Hepatocyte (in vitro differentiated cells): ENCODE results near the gene THOP1. TPM values are rescaled to one million over a fixed set of nuclear protein-coding genes. Genes with fewer than 3 reads are reported as not detected.

Experiments used
- DNase-seq: peaks from one replicate; pipeline ENCODE4 v3.0.0-alpha.2; 2016; ENCODE audit warnings: low spot score
- H2AFZ ChIP-seq: fragments of 200-600 bp; sonication (generic); 2 replicates; pipeline ENCODE4 v1.6.0; 2016; ENCODE audit warnings: antibody characterized with exemption, mild to moderate bottlenecking
- H3K27ac ChIP-seq: fragments of 200-600 bp; sonication (generic); 2 replicates; pipeline ENCODE4 v1.5.1; 2016; ENCODE audit warnings: mild to moderate bottlenecking
- H3K27me3 ChIP-seq: fragments of 200-600 bp; sonication (generic); 2 replicates; pipeline ENCODE4 v1.6.1; 2016
- H3K36me3 ChIP-seq: fragments of 200-600 bp; sonication (generic); replicated peaks from 2 replicates; pipeline ENCODE4 v1.5.1; 2016; ENCODE audit warnings: low read depth; ENCODE audit not compliant: insufficient read depth
- H3K4me1 ChIP-seq: fragments of 200-600 bp; sonication (generic); 2 replicates; pipeline ENCODE4 v1.5.1; 2016; ENCODE audit warnings: mild to moderate bottlenecking, moderate library complexity; ENCODE audit not compliant: insufficient read depth
- H3K4me2 ChIP-seq: fragments of 200-600 bp; sonication (generic); 2 replicates; pipeline ENCODE4 v1.6.0; 2016
- H3K4me3 ChIP-seq: fragments of 200-600 bp; sonication (generic); 2 replicates; pipeline ENCODE4 v1.5.1; 2016; ENCODE audit warnings: mild to moderate bottlenecking
- H3K79me2 ChIP-seq: fragments of 200-600 bp; sonication (generic); 2 replicates; pipeline ENCODE4 v1.6.0; 2017; ENCODE audit warnings: mild to moderate bottlenecking
- H3K9me2 ChIP-seq: fragments of 200-600 bp; sonication (generic); replicated peaks from 2 replicates; pipeline ENCODE4 v1.6.0; 2017; ENCODE audit warnings: mild to moderate bottlenecking; ENCODE audit not compliant: insufficient read depth
- H3K9me3 ChIP-seq: fragments of 200-600 bp; sonication (generic); 2 replicates; pipeline ENCODE4 v1.5.1; 2016; ENCODE audit warnings: low read depth, mild to moderate bottlenecking
- H4K20me1 ChIP-seq: fragments of 200-600 bp; sonication (generic); 2 replicates; pipeline ENCODE4 v1.6.0; 2016; ENCODE audit warnings: mild to moderate bottlenecking; ENCODE audit not compliant: insufficient read depth, poor library complexity, severe bottlenecking
- EZH2 ChIP-seq: fragments of 200-600 bp; sonication (generic); IDR thresholded peaks from 2 replicates; pipeline ENCODE4 v1.6.1; 2016; ENCODE audit warnings: antibody characterized with exemption, mild to moderate bottlenecking, borderline replicate concordance
- EZH2phosphoT487 ChIP-seq: fragments of 200-600 bp; sonication (generic); IDR thresholded peaks from one replicate; pipeline ENCODE4 v1.6.1; 2018; ENCODE audit warnings: antibody characterized with exemption, mild to moderate bottlenecking, low read depth, moderate library complexity; ENCODE audit not compliant: unreplicated experiment, severe bottlenecking
- WGBS: methylation state at CpG from one replicate; pipeline ENCODE4 v1.1.6; 2016; ENCODE audit warnings: low lambda C conversion rate; ENCODE audit errors: missing lambda C conversion rate; 5-methylcytosine and 5-hydroxymethylcytosine counted together
- polyA plus RNA-seq: library from polyadenylated mRNA; unstranded; fragments of >200 nt; fragmentation: Nextera tagmentation; extraction: Ambion mirVana; gene quantifications from 2 replicates; pipeline ENCODE4 v1.2.1, GENCODE V29; 2016
- total RNA-seq: library from RNA; depleted of rRNA; stranded (reverse); fragments of >200 nt; gene quantifications from 2 replicates; pipeline ENCODE4 v1.2.3, GENCODE V29; 2014
- TF ChIP-seq, protein P1 (sequence below): fragments of 200-600 bp; sonication (generic); IDR thresholded peaks from 2 replicates; pipeline ENCODE4 v1.5.1; 2016; ENCODE audit warnings: antibody characterized with exemption, mild to moderate bottlenecking; ENCODE audit not compliant: poor library complexity

THOP1 gene
- total and polyA plus RNA-seq, 2 experiments from 2014 or later, result 61.4 to 64.3 TPM

DNA sequence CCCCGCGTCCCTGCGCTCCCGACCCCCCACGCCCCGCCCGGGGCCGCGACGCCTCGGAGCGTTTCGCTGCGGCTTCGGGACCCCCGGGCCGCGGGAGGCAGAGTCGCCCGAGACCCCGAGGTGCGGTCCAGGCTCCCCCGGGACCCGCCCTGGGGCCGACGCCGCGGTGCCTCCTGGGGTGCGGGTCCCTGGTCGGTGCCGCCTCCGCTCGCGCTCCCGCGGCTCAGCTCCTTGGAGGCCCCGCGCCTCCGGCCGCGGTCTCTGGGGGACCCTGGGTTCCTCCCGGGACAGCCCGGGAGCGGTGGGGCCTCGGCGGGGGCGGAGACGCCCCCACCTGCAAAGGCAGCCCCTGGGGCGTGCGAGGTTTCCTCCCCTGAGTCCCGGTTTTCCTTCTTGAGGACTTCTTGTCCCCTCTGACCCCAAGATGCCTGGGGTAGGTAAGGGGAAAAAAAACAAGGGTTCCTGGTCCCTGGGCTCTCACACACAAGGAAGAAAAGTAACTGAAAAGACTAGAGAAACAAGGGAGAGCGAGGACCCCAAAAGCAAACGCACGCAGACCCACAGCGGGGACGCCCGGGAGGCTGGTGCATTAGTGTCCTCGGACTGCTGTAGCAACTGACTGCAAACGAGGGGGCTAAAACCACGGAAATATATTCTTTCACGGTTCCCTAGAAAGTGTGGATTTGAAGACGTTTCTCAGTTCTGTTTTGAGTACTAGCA is 56.7 kb downstream of the THOP1 start:
- 5% methylated on average over 39 of the region's 62 CpGs for WGBS
- Histone ChIP-seq H2AFZ (peak overlapping the region; percentile 47), H3K27ac (peak overlapping the region; percentile 76)

DNA sequence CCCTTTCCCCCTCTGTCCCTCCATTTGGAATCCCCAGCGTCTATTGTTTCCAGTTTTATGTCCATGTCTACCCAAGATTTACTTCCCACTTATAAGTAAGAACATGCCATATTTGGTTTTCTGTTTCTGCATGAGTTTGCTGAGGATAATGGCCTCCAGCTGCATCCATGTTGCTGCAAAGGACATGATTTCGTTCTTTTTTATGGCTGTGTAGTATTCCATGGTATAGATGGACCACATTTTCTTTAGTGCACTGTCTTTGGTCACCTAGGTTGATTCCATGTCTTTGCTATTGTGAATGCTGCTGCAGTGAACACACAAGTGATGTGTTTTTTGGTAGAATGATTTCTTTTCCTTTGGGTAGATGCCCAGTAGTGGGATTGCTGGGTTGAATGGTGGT is 59.8 kb downstream of the THOP1 start:
- H3K9me2 ChIP-seq, result no peaks in the 10 kb centered on the region
- H2AFZ ChIP-seq, result no peak overlapping the region
- no peak overlapping the region for H3K27ac ChIP-seq
- no peak for TF ChIP-seq EZH2phosphoT487
- TF ChIP-seq EZH2, result no peak
- TF ChIP-seq, protein P1, sequence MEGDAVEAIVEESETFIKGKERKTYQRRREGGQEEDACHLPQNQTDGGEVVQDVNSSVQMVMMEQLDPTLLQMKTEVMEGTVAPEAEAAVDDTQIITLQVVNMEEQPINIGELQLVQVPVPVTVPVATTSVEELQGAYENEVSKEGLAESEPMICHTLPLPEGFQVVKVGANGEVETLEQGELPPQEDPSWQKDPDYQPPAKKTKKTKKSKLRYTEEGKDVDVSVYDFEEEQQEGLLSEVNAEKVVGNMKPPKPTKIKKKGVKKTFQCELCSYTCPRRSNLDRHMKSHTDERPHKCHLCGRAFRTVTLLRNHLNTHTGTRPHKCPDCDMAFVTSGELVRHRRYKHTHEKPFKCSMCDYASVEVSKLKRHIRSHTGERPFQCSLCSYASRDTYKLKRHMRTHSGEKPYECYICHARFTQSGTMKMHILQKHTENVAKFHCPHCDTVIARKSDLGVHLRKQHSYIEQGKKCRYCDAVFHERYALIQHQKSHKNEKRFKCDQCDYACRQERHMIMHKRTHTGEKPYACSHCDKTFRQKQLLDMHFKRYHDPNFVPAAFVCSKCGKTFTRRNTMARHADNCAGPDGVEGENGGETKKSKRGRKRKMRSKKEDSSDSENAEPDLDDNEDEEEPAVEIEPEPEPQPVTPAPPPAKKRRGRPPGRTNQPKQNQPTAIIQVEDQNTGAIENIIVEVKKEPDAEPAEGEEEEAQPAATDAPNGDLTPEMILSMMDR, result no peak
- no peaks in the 10 kb centered on the region for H3K36me3 ChIP-seq
- WGBS, result 100% methylated on average over 2 of the region's 2 CpGs
- no peak overlapping the region for H3K4me3 ChIP-seq
- H3K27me3 ChIP-seq, result no peaks in the 10 kb centered on the region
- no peak for DNase-seq
- peaks cover 6% of the 10 kb centered on the region for H3K4me1 ChIP-seq
- no peak overlapping the region for H3K4me2 ChIP-seq
- H3K79me2 ChIP-seq, result peaks cover 67% of the 10 kb centered on the region
- H3K9me3 ChIP-seq, result no peaks in the 10 kb centered on the region
- H4K20me1 ChIP-seq, result no peaks in the 10 kb centered on the region

More for the DNA sequence above, 56.7 kb downstream of the THOP1 start:
- Histone ChIP-seq H3K4me1 (peaks cover 6% of the 10 kb centered on the region), H3K79me2 (peaks cover 50% of the 10 kb centered on the region), H3K27me3 (no peaks in the 10 kb centered on the region), H3K9me3 (no peaks in the 10 kb centered on the region), H3K4me3 (peak overlapping the region; percentile 57), H3K9me2 (no peaks in the 10 kb centered on the region), H3K36me3 (no peaks in the 10 kb centered on the region), H4K20me1 (no peaks in the 10 kb centered on the region), H3K4me2 (peak overlapping the region; percentile 98)
- no peak for TF ChIP-seq EZH2phosphoT487
- TF ChIP-seq, protein P1, result no peak
- no peak for TF ChIP-seq EZH2
- peak; percentile 45 for DNase-seq

DNA sequence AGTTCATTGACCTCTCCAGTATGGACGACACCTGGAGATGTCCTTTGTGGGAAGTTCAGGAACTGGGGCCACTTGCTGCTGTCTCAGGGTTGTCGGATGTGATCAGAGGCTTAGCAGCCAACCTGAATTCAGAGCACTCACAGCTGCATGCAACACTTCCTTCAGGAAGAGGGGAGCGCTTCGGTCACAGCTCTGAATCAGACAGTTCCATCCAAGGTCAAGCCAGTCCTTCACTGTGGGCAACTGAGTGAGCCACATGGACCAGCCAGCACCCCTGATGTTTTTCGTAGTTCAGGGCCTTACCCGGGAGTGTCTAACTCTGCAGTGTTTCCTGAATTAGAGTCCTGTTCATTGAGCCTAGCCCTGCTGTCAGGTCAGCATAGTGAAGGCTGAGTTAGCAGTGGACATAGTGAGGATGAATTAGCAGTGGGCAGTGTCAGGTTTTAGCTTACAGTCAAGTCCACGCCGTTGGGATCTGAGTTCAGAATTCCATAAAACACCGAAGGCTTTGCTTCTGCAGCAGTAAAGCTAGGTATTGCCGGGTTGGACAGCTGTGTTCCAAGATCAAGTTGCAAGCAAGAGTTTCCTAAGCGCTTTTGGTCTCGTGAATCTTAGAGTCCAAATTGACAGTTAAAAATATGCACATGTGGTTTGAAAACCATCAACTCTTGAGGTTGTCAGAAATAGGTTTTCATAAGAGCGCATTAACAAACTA is 61.0 kb downstream of the THOP1 start:
- no peak overlapping the region for H2AFZ ChIP-seq
- H3K27ac ChIP-seq, result no peak overlapping the region
- peaks cover 6% of the 10 kb centered on the region for H3K4me1 ChIP-seq
- H3K79me2 ChIP-seq, result peaks cover 67% of the 10 kb centered on the region
- TF ChIP-seq, protein P1, result no peak
- no peak for TF ChIP-seq EZH2
- TF ChIP-seq EZH2phosphoT487, result no peak
- no peak for DNase-seq
- no peaks in the 10 kb centered on the region for H3K27me3 ChIP-seq
- no peaks in the 10 kb centered on the region for H4K20me1 ChIP-seq
- 97% methylated on average over 13 of the region's 13 CpGs for WGBS
- H3K4me2 ChIP-seq, result no peak overlapping the region
- H3K9me3 ChIP-seq, result peaks cover 9% of the 10 kb centered on the region
- H3K9me2 ChIP-seq, result no peaks in the 10 kb centered on the region
- H3K36me3 ChIP-seq, result peaks cover under 1% of the 10 kb centered on the region
- H3K4me3 ChIP-seq, result no peak overlapping the region
